ENCODE measurements around the gene GALNT1.

DNA sequence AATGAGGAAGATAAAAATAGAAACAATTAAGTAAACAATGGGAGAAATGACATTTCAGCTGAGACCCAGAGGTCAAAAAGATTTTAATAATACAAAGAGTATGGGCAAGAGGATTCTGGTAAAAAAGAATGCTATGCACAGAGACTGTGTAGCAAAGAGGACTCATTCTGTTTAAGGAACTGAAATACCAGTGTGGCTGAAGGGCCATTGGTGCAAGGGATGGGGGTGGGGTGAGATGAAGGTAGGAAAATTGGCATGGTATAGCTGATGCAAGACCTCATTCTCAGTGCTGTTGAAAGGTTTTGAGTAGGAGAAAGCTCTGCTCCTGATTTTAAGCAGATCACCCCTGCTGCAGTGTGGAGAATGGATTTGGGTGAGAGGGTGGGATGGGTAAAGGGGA lies 10.8 kb downstream of the GALNT1 start:
- TF ChIP-seq, protein P1, sequence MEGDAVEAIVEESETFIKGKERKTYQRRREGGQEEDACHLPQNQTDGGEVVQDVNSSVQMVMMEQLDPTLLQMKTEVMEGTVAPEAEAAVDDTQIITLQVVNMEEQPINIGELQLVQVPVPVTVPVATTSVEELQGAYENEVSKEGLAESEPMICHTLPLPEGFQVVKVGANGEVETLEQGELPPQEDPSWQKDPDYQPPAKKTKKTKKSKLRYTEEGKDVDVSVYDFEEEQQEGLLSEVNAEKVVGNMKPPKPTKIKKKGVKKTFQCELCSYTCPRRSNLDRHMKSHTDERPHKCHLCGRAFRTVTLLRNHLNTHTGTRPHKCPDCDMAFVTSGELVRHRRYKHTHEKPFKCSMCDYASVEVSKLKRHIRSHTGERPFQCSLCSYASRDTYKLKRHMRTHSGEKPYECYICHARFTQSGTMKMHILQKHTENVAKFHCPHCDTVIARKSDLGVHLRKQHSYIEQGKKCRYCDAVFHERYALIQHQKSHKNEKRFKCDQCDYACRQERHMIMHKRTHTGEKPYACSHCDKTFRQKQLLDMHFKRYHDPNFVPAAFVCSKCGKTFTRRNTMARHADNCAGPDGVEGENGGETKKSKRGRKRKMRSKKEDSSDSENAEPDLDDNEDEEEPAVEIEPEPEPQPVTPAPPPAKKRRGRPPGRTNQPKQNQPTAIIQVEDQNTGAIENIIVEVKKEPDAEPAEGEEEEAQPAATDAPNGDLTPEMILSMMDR (IDR thresholded peaks at IDR 0.05; ENCODE audit: low read depth, low read length, poor library complexity, severe bottlenecking) = no peak
- TF ChIP-seq EZH2phosphoT487 (IDR thresholded peaks at IDR 0.05; ENCODE audit: borderline replicate concordance, low read length) = no peak
